GM12801 (cell line): ENCODE measurements around the gene TMEM50B.

Experiments used
- TF ChIP-seq, protein P1 (sequence below): IDR thresholded peaks from one replicate; pipeline ENCODE4 v1.5.1; 2011; ENCODE audit warnings: control low read depth; ENCODE audit not compliant: insufficient read length; ENCODE audit errors: extremely low read depth

Gene TMEM50B

DNA sequence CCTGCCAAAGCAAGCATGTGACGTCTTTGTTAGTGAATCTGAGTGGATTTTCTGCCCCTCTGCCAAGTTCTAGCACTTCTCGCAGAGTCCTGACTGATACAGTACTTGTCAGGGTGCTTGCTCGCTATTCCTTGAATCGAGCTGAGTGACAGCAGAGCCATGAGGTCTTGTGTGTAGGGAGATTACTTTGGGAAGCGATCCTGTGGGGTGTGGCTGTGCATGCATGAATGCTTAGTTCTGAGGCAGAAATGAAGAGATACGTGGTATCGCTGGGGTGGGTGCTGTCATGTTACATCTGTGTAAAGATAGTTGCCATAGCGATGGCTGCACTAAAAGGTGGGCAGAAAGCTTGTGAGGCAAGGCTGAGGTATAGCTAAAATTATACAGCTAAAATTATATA lies 31.1 kb upstream of the TMEM50B start:
- TF ChIP-seq, protein P1, sequence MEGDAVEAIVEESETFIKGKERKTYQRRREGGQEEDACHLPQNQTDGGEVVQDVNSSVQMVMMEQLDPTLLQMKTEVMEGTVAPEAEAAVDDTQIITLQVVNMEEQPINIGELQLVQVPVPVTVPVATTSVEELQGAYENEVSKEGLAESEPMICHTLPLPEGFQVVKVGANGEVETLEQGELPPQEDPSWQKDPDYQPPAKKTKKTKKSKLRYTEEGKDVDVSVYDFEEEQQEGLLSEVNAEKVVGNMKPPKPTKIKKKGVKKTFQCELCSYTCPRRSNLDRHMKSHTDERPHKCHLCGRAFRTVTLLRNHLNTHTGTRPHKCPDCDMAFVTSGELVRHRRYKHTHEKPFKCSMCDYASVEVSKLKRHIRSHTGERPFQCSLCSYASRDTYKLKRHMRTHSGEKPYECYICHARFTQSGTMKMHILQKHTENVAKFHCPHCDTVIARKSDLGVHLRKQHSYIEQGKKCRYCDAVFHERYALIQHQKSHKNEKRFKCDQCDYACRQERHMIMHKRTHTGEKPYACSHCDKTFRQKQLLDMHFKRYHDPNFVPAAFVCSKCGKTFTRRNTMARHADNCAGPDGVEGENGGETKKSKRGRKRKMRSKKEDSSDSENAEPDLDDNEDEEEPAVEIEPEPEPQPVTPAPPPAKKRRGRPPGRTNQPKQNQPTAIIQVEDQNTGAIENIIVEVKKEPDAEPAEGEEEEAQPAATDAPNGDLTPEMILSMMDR: no peak

- TF ChIP-seq, protein P1: no peak
These were observed 26.1 kb upstream of the TMEM50B start for GRCh38 chr21:33505833-33506232.

DNA sequence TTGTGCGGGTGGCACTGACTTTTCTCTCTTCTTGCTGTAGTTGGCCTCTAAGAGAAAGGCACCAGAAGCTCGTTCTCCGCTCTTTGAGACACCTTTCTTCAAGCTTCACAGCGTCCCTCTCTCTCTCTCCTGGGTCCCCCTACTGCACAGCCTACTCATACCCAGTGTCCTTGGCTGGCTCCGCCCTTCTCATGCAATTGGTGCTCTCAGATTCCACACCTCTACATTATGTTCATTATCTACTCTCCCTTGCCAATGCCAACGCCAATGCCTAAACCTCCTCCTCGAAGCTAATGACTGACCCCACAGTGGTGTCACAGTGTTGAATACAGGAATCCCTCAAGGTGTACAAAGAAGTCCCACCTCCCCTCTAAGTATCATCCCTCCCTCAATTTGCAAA lies 16.6 kb upstream of the TMEM50B start:
- TF ChIP-seq, protein P1: no peak

- TF ChIP-seq, protein P1: no peak
These were observed 16.0 kb upstream of the TMEM50B start for GRCh38 chr21:33495743-33496142.

- TF ChIP-seq, protein P1: no peak
These were observed 14.0 kb upstream of the TMEM50B start for GRCh38 chr21:33493756-33494155.

DNA sequence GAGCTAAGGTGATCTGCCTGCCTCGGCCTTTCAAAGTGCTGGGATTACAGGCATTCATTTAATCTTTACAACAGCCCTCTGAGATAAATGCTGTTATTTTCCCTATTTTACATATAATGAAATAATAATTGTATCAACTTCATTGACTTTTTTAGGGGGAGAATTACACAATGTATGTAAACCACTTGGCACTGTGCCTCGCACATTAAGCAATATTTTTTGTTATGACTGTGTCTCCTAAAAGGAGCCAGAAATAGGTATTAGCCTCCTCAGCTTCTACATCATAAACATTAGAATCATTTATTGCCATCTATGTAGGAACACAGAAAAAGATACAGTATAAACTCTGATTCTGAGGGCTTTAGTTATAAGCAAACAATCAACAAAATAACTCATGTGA lies 12.8 kb upstream of the TMEM50B start:
- TF ChIP-seq, protein P1: no peak

GRCh38 chr21:33491373-33492102 lies 11.8 kb upstream of the TMEM50B start, which contains the start of gene DNAJC28:
Gene DNAJC28, minus strand, starts transcription at chr21:33491716. Its CDS starts 2,323 bp downstream, at chr21:33489393.
- TF ChIP-seq, protein P1: no peak

GRCh38 chr21:33490991-33491372 lies 11.2 kb upstream of the TMEM50B start:
- TF ChIP-seq, protein P1: no peak
